Activated T-cell treated with anti-CD3 and anti-CD28 coated beads, Interleukin-2, amount 50 U/mL, for 1 hour (primary cell): ENCODE measurements around the gene S100PBP.

Experiments
- DNase-seq: peaks from one replicate; pipeline ENCODE4 v3.0.0-alpha.2; 2020

S100PBP gene

DNA sequence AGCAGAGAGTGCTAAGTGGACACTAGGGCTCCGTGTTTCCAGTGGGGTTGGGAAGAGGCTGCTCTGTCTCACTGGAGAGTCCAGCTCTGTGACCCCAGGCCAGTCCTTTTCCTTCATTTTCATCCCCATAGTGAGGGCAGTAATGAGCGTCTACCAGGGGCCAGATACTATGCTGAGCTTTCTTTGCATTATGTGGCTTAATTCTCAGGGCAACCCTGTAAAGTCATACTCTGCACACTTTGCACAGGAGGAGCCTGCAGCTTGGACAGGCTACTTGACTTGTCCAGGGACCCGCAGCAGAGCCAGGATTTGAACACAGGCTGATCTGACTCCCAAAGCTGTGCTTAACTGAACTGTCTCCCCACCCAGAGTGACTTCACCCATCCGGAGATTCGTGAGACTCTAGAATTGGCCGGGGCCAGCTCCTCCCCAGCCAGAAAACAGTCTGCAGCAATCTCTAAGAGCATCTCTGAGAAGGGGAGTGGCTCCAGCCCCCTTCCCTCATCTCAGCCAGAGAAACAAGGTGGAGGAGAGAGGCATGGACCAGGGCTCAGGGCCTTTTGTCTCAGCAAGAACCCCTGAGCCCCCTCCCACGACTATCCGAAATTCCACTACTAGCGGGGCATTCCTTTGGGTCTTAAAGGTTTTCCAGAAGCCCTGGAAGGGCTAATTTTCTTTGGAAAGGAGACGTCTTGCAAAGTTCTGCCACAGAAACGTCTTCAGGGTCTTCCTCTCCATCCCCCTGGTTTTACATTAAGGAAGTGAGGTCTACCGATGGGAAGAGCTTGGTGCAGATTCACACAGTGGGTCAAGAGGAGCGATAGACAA, 54.1 kb downstream of the S100PBP start:
- no peak for DNase-seq

DNA sequence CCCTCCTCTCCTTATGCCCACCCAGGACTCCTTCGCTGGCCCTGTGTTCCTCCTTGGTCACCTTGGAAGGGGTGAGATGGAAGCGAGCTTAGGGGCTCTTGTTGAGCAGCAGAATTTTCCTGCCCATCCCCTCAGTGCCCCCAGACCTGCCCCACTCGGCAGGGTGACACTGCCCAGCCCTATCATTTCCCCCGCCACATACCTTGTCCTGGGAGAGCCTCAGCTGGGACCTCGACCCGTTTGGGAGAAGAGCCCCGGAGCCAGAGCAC, 54.7 kb downstream of the S100PBP start:
- DNase-seq: no peak

DNA sequence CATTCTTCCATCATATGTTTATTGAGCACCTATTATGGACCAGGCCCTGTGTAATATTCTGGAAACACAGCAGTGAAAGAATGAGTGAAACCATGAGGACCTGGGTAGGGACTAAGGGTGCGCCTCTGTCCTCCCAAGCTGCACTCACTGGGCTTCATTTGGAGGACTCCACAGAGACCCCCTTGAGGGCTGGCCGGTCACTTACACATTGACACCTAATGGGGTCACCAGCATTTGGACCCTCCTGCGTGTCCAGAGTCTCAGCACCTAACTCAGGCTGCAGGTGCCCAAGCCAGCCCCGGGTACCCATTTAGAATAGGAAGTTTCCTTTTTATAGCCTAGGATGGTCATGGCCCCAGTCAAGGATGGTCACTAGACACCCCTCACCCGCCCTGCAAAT, 56.0 kb downstream of the S100PBP start:
- no peak for DNase-seq

- DNase-seq: no peak
These were observed 57.7 kb downstream of the S100PBP start for GRCh38 chr1:32874860-32875752.

DNA sequence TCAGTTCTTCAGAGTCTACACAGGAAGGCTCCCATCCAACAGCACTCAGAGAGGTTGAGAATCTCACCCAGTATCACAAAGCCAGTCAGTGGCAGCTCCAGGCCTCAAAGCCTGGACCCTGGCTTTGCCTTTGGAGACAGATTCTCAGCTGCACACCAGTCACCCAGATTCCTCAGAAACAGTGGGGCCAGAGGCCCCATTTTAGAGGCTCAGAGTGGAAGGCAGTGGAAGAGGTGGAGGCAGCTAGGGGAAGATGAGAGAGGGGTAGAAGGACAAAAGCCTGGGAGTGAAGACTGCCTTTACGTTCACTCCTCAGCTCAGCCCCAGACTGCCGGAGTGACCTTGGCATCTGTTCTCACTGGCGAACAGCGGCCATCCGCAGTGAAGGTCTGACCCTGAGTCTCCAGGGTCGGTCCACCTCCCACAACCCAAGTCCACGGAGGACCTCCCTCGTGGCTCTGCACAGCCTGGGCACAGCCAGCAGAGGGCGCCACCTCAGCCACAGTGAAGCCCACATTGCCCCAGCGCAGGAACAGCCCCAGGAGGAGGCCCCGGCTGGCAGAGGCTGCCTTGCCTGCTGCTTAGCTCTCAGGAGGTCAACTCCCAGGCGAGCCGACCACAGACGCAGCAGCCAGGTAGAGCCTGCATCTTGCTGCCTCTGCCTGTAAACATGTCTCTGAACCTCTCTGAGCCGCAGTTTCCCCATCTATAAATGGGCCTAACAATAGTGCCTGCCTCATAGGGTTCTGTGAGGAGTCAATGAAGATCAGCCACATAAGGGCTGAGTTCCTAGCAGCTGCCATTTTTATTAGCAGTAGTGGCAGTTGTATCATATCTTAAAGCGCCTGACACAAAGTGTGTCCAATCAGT, 59.1 kb downstream of the S100PBP start:
- peak; percentile 69 for DNase-seq

GRCh38 chr1:32877211-32878110, 60.0 kb downstream of the S100PBP start:
- DNase-seq: no peak

DNA sequence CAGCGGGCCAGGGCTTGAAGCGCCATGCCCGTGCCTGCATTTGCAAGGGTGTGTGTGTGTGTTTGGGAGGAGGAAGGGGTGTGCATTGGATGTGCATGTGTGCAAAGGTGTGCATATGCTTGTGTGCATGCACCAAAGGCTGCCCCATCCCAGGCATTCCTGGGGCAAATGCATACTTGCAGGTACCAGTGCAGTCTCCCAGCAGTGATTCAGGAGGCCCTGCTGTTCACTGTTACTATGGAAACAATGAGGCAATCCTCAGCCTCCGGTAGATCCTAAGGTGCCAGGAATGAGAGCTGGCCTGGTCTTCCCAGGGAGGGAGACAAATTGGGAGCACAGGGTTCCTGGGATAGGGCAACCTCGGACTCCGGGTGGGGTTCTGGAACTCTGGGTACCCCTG, 60.7 kb downstream of the S100PBP start:
- no peak for DNase-seq

GRCh38 chr1:32878637-32879041, 61.2 kb downstream of the S100PBP start:
- no peak for DNase-seq

GRCh38 chr1:32881291-32881690, 63.8 kb downstream of the S100PBP start:
- DNase-seq: no peak

DNA sequence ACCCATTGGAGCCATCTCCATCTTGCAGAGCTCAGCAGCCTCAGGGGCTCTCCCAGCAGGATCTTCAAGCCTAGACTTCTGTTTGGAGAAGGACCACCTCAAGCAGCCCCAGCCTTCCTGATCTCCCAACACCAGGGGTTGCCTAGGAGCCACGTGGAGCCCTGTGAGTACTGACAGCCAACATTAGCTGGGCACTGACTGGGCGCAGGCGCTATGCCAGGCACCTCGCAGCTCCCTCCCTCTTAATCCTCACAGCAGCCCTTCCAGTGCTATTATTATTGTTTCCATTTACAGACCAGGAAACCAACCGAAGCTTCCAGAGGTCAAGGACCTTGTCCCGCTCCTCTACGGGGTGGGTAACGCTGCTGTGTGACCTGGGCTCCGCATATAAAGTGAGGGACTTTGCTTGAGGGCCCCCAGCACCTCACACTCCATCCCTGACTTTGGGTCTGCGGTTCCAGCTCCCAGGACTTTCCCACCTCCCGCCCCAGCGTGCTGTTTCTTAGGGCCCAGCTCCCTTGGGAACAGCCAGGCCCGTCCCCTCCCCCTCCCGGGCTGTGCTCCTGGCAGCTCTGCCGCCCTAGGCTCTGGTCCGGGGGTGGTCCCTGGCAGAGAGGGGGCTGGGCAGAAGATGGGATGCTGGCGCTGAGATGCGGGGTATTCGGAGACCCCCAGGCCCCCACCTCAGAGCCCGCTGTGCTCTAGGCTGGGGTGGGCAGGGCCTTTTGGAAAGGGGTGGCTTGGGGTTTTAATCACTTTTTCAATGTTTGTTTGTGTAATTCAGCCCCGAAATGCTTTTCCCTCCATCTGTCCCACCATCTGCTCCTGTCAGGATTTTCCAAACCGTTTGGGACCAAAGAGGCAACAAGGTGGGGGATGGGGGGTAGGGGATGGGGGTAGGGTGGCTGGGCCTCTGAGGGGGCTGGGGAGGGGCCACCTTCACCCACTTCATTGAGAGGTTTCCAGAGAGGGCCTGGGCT, 64.7 kb downstream of the S100PBP start:
- DNase-seq: no peak

GRCh38 chr1:32883338-32884031, 66.0 kb downstream of the S100PBP start:
- no peak for DNase-seq

DNA sequence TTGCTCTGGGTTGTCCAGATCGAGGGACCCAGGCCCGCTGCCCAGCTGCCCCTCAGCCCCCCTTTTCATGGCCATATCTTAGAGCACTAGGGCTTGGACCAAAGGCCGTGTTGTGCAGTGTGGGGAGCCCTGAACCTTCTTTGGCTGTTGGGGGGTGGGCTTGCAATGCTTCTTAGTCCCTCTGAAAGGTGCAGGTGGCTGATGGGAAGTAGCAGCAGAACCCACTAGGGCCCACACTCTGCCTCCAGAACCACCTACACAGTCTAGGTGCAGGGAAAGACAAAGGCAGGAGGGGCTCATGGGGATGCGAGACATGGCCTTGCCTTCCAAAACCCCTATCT, 66.5 kb downstream of the S100PBP start:
- no peak for DNase-seq

DNA sequence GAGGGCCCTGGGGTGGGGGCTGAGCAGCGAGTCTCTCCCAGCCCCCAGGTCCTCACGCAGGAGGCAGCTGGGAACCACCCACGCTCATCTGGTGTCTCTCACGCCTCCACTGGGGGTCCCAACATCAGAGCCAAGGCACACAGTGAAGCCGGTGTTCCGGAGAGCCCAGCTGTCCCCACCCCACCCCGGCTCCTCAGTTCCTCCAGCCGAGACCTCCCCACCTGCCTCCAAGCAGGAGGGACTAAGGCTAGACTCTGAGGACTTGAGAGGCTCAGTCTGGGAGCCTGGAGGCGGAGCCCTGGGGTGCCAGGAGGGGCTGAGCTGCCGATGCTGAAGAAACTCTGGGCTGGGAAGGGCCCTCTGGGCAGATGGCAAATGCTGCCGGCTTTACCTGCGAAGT, 67.3 kb downstream of the S100PBP start:
- DNase-seq: no peak

DNA sequence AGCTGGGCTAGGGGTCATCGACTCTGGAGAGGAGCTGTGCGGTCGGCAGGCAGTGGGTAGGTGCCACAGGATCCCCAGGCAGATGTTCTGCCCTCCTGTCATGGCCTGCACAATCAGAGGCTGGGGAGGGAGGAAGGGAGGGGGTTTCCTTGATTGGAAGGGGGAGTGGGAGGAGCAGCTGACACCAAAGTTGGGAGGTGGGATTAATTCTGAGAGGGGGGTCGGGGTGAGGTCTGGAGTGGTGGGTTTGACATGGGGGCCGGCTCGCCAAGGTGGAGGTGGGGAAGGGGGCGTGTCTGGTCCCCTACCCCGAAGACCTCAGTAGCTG, 68.2 kb downstream of the S100PBP start:
- DNase-seq: no peak

- peak; percentile 42 for DNase-seq
These were observed 68.8 kb downstream of the S100PBP start, which contains the start of gene HPCA for GRCh38 chr1:32886004-32886827. Gene HPCA, plus strand, starts transcription at chr1:32886491. Its CDS starts 2,408 bp downstream, at chr1:32888899.

DNA sequence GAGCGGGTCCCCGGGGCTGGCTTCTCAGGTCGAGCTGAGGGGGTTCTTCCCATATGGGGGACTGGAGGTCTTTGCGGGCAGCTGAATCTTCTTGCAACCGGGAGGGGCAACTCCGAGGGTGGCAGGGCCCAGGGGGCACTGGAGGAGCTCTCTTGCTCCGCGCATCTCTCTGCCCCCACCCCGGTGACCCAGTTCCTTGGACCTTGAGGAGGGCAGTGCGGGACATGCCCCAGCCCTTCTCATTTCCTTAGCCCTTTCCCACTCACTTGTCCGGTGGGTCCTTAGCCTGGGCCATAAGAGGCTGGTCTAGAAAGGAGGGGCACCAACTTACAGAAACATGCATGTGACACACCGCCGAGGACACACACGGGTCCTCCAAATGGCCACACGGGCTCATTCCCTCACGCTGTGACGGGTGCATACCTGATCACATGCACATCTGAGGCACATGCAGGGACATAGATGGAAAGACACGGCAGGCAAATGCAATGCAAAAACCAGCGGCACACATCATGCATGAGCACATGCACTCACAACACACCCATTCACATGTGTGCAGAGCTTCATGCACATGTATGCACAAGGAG, 69.5 kb downstream of the S100PBP start:
- DNase-seq: no peak

DNA sequence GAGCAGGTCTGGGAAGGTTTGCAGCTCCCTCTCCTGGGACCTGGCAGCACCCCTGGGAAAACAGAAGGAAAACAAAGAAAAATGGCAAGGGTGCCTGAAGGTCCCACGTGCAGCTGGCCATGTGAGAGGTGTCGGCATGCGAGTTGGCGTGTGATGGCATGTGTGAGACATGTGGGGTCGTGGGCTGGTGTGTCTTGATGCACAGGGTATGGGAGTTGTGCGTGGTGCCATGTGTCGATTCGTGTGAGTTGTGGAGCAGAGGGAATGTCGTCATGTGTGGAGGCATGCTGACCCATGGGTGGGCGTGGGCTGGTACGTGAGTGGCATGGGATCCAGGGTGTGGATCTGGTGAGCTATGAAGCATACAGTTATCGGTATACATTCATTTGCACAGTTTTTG, 70.2 kb downstream of the S100PBP start:
- no peak for DNase-seq

DNA sequence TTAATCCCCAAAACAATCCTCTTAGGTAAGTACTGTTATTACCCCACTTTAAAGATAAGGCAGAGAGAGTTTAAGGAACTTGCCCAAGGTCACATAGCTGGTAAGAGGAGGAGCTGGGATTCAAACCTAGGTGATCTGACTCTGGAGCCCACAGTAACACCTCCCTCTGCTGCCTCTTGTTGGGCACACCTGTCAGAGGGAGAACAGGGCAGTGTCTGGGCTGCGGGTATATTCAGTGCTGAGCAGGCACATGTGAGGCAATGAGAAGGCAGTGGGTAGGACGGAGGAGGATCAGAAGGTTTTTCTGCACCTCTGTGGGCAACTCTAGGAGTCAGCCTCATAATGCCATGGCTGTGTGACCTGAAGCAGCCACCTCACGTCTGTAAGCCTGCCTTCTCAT, 70.7 kb downstream of the S100PBP start:
- DNase-seq: no peak
